OCI-LY3 (cell line): ENCODE data around the gene EPN3.

Experiments used
- EZH2phosphoT487 ChIP-seq: fragments of 200-600 bp; shearing (Covaris generic); IDR thresholded peaks from 2 replicates; pipeline ENCODE4 v1.6.1; 2018; ENCODE audit warnings: antibody characterized with exemption, mixed run types, low read depth
- TF ChIP-seq, protein P1 (sequence below): fragments of 200-600, 300-600 bp; sonication (generic); IDR thresholded peaks from 2 replicates; pipeline ENCODE4 v1.5.1; 2014; ENCODE audit warnings: antibody characterized with exemption, low read length, low read depth

DNA sequence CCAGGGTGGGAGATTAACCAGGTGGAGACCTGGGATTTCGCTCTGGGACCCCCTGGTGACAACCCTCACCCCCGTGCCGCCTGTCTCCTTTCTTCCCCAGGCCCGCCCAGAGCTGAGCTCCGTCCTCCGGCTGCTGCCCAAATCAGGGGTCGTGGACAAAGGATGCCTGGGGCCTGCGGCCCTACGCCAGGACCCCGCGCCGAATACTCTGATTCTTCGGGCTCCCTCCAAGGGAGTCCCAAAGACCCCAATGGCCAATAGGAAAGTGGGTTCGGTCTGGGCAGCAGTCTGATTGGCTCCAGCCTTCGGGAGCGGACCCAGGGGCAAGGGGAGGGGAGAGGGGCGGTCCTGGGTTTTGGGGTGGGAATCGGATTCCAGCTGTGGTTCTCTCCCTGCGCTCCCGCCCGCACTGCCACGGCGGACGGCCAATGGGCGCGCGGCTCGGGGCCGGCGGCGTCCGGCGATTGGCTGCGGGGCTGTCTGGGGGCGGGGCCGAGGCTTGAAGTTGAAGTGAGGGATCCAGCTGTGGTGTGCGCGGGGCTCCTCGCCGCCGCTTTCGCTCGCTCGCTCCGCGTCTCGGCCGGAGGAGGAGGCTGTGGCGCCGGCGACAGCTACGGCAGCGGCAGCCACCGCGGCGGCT lies 27.8 kb downstream of the EPN3 start, which contains the start of gene CACNA1G:
- TF ChIP-seq, protein P1, sequence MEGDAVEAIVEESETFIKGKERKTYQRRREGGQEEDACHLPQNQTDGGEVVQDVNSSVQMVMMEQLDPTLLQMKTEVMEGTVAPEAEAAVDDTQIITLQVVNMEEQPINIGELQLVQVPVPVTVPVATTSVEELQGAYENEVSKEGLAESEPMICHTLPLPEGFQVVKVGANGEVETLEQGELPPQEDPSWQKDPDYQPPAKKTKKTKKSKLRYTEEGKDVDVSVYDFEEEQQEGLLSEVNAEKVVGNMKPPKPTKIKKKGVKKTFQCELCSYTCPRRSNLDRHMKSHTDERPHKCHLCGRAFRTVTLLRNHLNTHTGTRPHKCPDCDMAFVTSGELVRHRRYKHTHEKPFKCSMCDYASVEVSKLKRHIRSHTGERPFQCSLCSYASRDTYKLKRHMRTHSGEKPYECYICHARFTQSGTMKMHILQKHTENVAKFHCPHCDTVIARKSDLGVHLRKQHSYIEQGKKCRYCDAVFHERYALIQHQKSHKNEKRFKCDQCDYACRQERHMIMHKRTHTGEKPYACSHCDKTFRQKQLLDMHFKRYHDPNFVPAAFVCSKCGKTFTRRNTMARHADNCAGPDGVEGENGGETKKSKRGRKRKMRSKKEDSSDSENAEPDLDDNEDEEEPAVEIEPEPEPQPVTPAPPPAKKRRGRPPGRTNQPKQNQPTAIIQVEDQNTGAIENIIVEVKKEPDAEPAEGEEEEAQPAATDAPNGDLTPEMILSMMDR = no peak
- TF ChIP-seq EZH2phosphoT487 = no peak
